ENCODE data around the gene PNLIPRP2.

The PNLIPRP2 gene

GRCh38 chr10:116653885-116654284, 33.1 kb downstream of the PNLIPRP2 start:
- Histone ChIP-seq H3K27me3 (ENCODE audit: control insufficient read depth, insufficient read depth, low read length) (no peaks in the 10 kb centered on the region), H3K4me1 (ENCODE audit: control insufficient read depth, insufficient read depth, low read length) (no peaks in the 10 kb centered on the region), H3K27ac (ENCODE audit: low read length) (no peak overlapping the region), H3K9me3 (ENCODE audit: control insufficient read depth, insufficient read depth, low read length) (no peaks in the 10 kb centered on the region), H3K36me3 (ENCODE audit: control insufficient read depth, insufficient read depth, low read length) (no peaks in the 10 kb centered on the region), H3K4me3 (ENCODE audit: low read length) (no peak overlapping the region)
- whole genome bisulfite sequencing (ENCODE audit: insufficient coverage, insufficient read length), result no CpG with 5 or more reads among the region's 1 CpG
- DNase-seq (ENCODE audit: low read depth, low spot score), result no peak

DNA sequence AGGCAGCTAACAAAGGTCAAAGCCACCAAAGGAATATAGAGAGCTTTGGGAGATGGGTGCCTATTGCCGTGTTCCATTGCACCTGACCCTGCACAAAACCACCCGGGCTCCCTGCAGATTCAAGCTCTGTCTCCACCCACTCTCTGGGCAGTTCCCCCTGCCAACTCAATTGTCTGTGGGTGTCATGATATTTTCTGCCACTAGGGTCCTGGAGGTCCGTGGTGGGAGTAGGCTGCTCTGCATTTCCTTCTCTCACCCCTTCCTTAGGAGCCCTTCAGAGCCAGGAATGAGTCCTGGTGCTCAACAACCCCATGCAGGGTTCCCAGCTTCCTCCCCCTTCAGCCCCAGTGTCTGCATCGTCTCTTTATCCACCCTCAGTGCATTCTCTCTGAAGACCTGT, 34.1 kb downstream of the PNLIPRP2 start:
- Histone ChIP-seq H3K4me1 (ENCODE audit: control insufficient read depth, insufficient read depth, low read length) (no peaks in the 10 kb centered on the region), H3K27ac (ENCODE audit: low read length) (no peak overlapping the region), H3K27me3 (ENCODE audit: control insufficient read depth, insufficient read depth, low read length) (no peaks in the 10 kb centered on the region), H3K9me3 (ENCODE audit: control insufficient read depth, insufficient read depth, low read length) (no peaks in the 10 kb centered on the region), H3K4me3 (ENCODE audit: low read length) (no peak overlapping the region), H3K36me3 (ENCODE audit: control insufficient read depth, insufficient read depth, low read length) (no peaks in the 10 kb centered on the region)
- DNase-seq (ENCODE audit: low read depth, low spot score), result peak; percentile 20
- WGBS (ENCODE audit: insufficient coverage, insufficient read length), result no CpG with 5 or more reads among the region's 4 CpGs

GRCh38 chr10:116655568-116655967, 34.8 kb downstream of the PNLIPRP2 start:
- no peaks in the 10 kb centered on the region for H3K27me3 ChIP-seq (ENCODE audit: control insufficient read depth, insufficient read depth, low read length)
- no peaks in the 10 kb centered on the region for H3K4me1 ChIP-seq (ENCODE audit: control insufficient read depth, insufficient read depth, low read length)
- no CpG with 5 or more reads among the region's 2 CpGs for WGBS (ENCODE audit: insufficient coverage, insufficient read length)
- DNase-seq (ENCODE audit: low read depth, low spot score), result no peak
- no peaks in the 10 kb centered on the region for H3K9me3 ChIP-seq (ENCODE audit: control insufficient read depth, insufficient read depth, low read length)
- H3K27ac ChIP-seq (ENCODE audit: low read length), result no peak overlapping the region
- no peak overlapping the region for H3K4me3 ChIP-seq (ENCODE audit: low read length)
- no peaks in the 10 kb centered on the region for H3K36me3 ChIP-seq (ENCODE audit: control insufficient read depth, insufficient read depth, low read length)

GRCh38 chr10:116656044-116656443, 35.3 kb downstream of the PNLIPRP2 start:
- no peak overlapping the region for H3K4me3 ChIP-seq (ENCODE audit: low read length)
- no peaks in the 10 kb centered on the region for H3K9me3 ChIP-seq (ENCODE audit: control insufficient read depth, insufficient read depth, low read length)
- no peaks in the 10 kb centered on the region for H3K36me3 ChIP-seq (ENCODE audit: control insufficient read depth, insufficient read depth, low read length)
- DNase-seq (ENCODE audit: low read depth, low spot score), result no peak
- no peaks in the 10 kb centered on the region for H3K27me3 ChIP-seq (ENCODE audit: control insufficient read depth, insufficient read depth, low read length)
- H3K27ac ChIP-seq (ENCODE audit: low read length), result no peak overlapping the region
- no peaks in the 10 kb centered on the region for H3K4me1 ChIP-seq (ENCODE audit: control insufficient read depth, insufficient read depth, low read length)
- no CpG with 5 or more reads among the region's 4 CpGs for WGBS (ENCODE audit: insufficient coverage, insufficient read length)

DNA sequence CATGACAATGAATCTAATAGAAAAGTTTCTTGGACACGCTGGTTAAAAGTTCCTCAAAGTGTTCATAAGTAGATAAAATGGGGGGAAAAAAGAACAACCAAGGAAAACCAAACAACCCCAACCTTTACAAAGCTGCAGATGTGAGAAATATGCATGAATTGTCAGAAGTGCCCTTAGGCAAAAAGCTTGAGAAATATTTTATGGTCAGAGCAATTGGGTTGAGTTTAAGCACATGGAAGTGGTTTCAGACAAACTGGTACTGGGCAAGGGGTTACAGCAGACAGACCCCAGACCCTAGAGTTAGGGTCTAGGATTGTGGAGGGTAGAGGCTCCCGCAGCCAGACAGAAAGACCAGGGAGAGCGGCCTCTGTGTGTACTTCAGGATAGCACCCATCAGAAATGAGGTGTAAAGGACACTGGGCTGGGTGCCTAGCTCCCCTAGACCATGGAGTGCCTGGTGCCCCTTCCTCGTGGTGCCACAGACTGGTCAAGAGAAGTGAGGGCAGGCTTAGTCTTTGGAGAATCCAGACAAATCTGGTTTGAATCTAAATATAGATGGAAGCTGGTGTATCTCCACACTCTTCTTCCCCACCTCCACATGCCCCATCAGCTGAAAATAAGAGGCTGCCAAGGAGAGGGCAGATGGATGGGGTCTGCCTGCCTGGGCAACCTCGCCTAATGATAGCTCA, 37.3 kb downstream of the PNLIPRP2 start:
- H3K27me3 ChIP-seq (ENCODE audit: control insufficient read depth, insufficient read depth, low read length), result no peaks in the 10 kb centered on the region
- H3K9me3 ChIP-seq (ENCODE audit: control insufficient read depth, insufficient read depth, low read length), result no peaks in the 10 kb centered on the region
- DNase-seq (ENCODE audit: low read depth, low spot score), result no peak
- H3K27ac ChIP-seq (ENCODE audit: low read length), result no peak overlapping the region
- WGBS (ENCODE audit: insufficient coverage, insufficient read length), result no CpG with 5 or more reads among the region's 5 CpGs
- no peak overlapping the region for H3K4me3 ChIP-seq (ENCODE audit: low read length)
- no peaks in the 10 kb centered on the region for H3K4me1 ChIP-seq (ENCODE audit: control insufficient read depth, insufficient read depth, low read length)
- H3K36me3 ChIP-seq (ENCODE audit: control insufficient read depth, insufficient read depth, low read length), result peaks cover 2% of the 10 kb centered on the region; the same call in 1 of the 2 replicates

- no CpG with 5 or more reads among the region's 10 CpGs for WGBS (ENCODE audit: insufficient coverage, insufficient read length)
Observed at GRCh38 chr10:116659049-116659670, 38.4 kb downstream of the PNLIPRP2 start.

GRCh38 chr10:116660860-116661259, 40.1 kb downstream of the PNLIPRP2 start:
- no peaks in the 10 kb centered on the region for H3K27me3 ChIP-seq (ENCODE audit: control insufficient read depth, insufficient read depth, low read length)
- H3K27ac ChIP-seq (ENCODE audit: low read length), result no peak overlapping the region
- peaks cover 8% of the 10 kb centered on the region for H3K36me3 ChIP-seq (ENCODE audit: control insufficient read depth, insufficient read depth, low read length)
- no peak overlapping the region for H3K4me3 ChIP-seq (ENCODE audit: low read length)
- no peaks in the 10 kb centered on the region for H3K9me3 ChIP-seq (ENCODE audit: control insufficient read depth, insufficient read depth, low read length)
- WGBS (ENCODE audit: insufficient coverage, insufficient read length), result no CpG with 5 or more reads among the region's 5 CpGs
- no peak for DNase-seq (ENCODE audit: low read depth, low spot score)
- no peaks in the 10 kb centered on the region for H3K4me1 ChIP-seq (ENCODE audit: control insufficient read depth, insufficient read depth, low read length)

More at GRCh38 chr10:116659049-116659670, 38.4 kb downstream of the PNLIPRP2 start:
- H3K27ac ChIP-seq (ENCODE audit: low read length), result no peak overlapping the region
- no peaks in the 10 kb centered on the region for H3K4me1 ChIP-seq (ENCODE audit: control insufficient read depth, insufficient read depth, low read length)
- H3K36me3 ChIP-seq (ENCODE audit: control insufficient read depth, insufficient read depth, low read length), result peaks cover 2% of the 10 kb centered on the region; the same call in 1 of the 2 replicates
- no peaks in the 10 kb centered on the region for H3K27me3 ChIP-seq (ENCODE audit: control insufficient read depth, insufficient read depth, low read length)
- DNase-seq (ENCODE audit: low read depth, low spot score), result no peak
- H3K9me3 ChIP-seq (ENCODE audit: control insufficient read depth, insufficient read depth, low read length), result no peaks in the 10 kb centered on the region
- no peak overlapping the region for H3K4me3 ChIP-seq (ENCODE audit: low read length)

GRCh38 chr10:116663342-116663741, 42.6 kb downstream of the PNLIPRP2 start:
- Histone ChIP-seq H3K27ac (ENCODE audit: low read length) (no peak overlapping the region), H3K36me3 (ENCODE audit: control insufficient read depth, insufficient read depth, low read length) (peaks cover 8% of the 10 kb centered on the region), H3K9me3 (ENCODE audit: control insufficient read depth, insufficient read depth, low read length) (no peaks in the 10 kb centered on the region), H3K4me1 (ENCODE audit: control insufficient read depth, insufficient read depth, low read length) (no peaks in the 10 kb centered on the region), H3K4me3 (ENCODE audit: low read length) (no peak overlapping the region), H3K27me3 (ENCODE audit: control insufficient read depth, insufficient read depth, low read length) (no peaks in the 10 kb centered on the region)
- DNase-seq (ENCODE audit: low read depth, low spot score), result no peak
- no CpG with 5 or more reads among the region's 7 CpGs for WGBS (ENCODE audit: insufficient coverage, insufficient read length)

DNA sequence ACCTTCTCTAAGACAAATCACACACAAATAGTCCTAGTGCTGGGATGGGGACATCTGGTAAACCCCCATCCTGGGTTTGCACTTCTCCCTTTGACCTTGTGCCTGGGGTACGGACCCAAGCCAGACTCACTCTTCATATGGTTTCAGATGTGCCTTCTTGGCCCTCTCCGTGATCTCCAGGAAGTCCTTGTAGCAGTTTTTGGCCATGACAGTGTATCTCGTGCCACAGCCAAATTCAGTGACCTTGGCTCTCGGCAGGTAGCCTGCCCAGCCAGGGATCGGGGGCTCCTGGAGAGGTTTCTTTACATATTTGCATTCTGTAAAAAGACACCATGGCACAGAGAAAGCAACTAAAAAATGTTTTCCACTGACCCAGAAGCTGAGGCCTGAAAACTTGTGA, 43.9 kb downstream of the PNLIPRP2 start:
- WGBS (ENCODE audit: insufficient coverage, insufficient read length), result no CpG with 5 or more reads among the region's 5 CpGs
- Histone ChIP-seq H3K9me3 (ENCODE audit: control insufficient read depth, insufficient read depth, low read length) (no peaks in the 10 kb centered on the region), H3K27me3 (ENCODE audit: control insufficient read depth, insufficient read depth, low read length) (no peaks in the 10 kb centered on the region), H3K36me3 (ENCODE audit: control insufficient read depth, insufficient read depth, low read length) (peaks cover 8% of the 10 kb centered on the region), H3K4me3 (ENCODE audit: low read length) (no peak overlapping the region), H3K27ac (ENCODE audit: low read length) (no peak overlapping the region), H3K4me1 (ENCODE audit: control insufficient read depth, insufficient read depth, low read length) (peaks cover 3% of the 10 kb centered on the region; the same call in 1 of the 2 replicates)
- no peak for DNase-seq (ENCODE audit: low read depth, low spot score)

- H3K36me3 ChIP-seq (ENCODE audit: control insufficient read depth, insufficient read depth, low read length), result peaks cover 8% of the 10 kb centered on the region
- H3K27me3 ChIP-seq (ENCODE audit: control insufficient read depth, insufficient read depth, low read length), result no peaks in the 10 kb centered on the region
- no peak for DNase-seq (ENCODE audit: low read depth, low spot score)
- peaks cover 6% of the 10 kb centered on the region for H3K4me1 ChIP-seq (ENCODE audit: control insufficient read depth, insufficient read depth, low read length)
- no peaks in the 10 kb centered on the region for H3K9me3 ChIP-seq (ENCODE audit: control insufficient read depth, insufficient read depth, low read length)
- H3K27ac ChIP-seq (ENCODE audit: low read length), result no peak overlapping the region
- no peak overlapping the region for H3K4me3 ChIP-seq (ENCODE audit: low read length)
- no CpG with 5 or more reads among the region's 13 CpGs for WGBS (ENCODE audit: insufficient coverage, insufficient read length)
Observed at GRCh38 chr10:116665541-116666125, 44.9 kb downstream of the PNLIPRP2 start.

All from iPS DF 6.9 (cell line).